GM10847 (cell line): ENCODE measurements around the gene SORL1-AS1.

Experiments
- POLR2A ChIP-seq: IDR thresholded peaks from 2 replicates; pipeline ENCODE4 v1.6.1; 2011; ENCODE audit not compliant: insufficient read length; ENCODE audit errors: extremely low read depth

SORL1-AS1 gene

DNA sequence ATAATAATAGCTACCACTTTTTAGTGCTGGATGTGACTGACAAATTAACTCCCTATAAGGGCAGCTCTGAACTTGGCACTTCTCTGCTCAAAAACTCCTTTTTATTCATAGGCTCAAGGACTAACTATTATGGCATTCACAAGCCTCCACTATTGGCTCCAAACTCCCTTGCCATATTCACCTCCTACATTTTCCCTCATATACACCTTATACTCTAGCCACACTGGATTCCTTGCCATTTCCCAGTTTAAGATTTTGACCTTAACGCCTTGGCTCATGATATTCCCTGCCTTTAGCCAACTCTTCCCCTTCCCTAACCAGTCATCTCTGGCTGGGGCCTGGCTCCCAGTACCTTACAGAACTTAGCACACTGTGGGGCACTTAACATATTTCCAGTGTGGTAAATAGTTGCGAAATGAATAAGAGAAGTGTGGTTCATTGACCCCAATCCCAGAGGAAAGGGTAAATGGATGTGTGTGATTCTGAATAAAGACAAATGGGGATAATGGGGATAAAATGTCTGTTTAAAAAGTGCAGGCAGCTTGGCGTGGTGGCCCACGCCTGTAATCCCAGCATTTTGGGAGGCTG is 40.7 kb downstream of the SORL1-AS1 start:
- no peak for TF ChIP-seq POLR2A

DNA sequence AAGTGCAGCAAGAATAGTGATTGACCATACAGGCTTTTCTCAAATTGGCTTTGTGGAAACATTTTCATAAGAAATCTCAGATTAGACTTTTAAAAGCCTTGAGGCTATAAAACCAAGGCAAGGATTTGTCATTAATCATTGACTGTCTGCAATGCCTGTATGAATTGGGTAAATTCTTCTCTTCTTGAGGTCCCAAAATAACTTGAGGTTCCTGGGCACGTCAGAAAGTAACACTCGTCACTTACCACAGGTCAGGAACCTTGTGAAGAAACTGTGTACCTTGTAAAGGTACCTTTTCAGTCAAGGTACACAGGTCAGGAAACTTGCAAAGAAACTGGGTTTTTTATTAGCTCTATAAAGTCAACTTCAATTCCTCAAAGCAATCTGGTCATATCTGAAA is 43.9 kb downstream of the SORL1-AS1 start:
- no peak for TF ChIP-seq POLR2A

DNA sequence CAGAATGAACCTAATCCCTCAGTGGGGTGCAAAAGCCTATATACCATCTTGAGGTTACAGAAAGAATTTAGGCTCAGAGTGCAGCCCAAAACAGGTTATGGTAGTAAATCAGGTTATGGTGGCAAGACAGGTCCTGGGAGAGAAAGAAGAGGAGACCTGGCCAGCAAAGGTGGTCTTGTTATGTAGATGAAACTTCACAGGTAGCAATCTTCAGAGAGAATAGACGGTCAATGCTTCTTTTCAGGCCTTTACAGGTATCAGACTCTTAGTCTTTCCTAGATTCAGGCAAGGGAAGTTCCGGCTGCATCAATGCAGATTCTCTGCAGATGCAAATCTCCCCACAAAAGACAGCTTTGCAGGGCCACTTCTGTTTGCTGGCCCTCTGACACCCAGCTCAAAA is 46.5 kb downstream of the SORL1-AS1 start:
- TF ChIP-seq POLR2A: no peak

DNA sequence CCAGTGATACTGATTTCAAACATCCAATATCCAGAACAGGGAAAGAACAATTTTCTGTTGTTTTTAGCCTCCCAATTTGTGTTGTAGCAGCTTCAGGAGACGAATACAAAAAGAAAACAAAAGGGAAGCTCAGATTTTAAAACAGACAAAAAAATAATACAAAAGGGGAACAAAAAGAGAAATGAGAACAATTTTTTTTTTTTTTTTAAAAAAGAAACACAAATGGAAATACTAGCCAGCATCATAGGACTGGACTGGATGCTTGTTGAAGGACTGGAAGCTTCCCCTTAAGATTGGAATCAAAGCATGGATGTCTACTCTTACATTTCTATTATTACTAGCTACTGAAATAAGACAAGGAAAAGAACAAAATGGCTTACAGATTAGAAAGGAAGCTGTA is 47.1 kb downstream of the SORL1-AS1 start:
- no peak for TF ChIP-seq POLR2A

DNA sequence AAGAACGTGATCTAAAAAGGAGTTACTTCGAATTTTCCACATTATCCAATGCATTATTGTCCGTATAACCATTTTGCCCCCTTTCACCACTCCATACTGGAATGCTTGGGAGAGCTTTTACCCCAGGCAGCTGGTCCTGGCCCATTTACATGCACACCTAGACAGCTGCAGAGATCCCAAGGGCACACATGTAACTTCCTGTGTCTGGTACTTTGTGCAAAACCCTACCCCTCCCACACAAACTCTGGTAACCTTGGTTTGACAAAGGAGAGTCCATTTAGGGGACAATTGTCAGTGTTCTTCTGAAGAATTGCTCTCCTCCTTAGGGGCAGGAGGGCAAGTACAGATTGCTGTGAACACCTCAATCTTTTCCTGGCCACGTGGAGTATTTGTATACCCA is 58.0 kb downstream of the SORL1-AS1 start:
- TF ChIP-seq POLR2A: no peak

DNA sequence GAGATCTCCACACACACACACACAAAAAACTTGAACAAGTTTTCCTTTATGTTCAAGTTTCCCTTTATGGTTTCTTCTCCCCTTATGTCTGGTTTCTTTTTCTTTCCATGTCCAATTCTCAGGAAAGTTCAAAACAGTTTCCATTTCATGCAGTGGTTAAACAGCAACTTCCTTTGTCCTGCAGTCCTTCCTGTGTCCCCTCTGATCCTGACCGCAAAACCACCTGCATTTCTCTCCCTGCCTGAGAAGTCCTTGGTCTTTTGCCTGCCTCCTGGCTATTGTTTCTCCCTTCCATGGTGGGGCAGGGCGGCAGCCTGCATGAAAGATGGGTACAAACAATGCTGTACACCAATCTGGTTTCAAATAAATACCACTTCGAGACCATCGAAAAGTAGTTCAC is 58.9 kb downstream of the SORL1-AS1 start:
- no peak for TF ChIP-seq POLR2A

DNA sequence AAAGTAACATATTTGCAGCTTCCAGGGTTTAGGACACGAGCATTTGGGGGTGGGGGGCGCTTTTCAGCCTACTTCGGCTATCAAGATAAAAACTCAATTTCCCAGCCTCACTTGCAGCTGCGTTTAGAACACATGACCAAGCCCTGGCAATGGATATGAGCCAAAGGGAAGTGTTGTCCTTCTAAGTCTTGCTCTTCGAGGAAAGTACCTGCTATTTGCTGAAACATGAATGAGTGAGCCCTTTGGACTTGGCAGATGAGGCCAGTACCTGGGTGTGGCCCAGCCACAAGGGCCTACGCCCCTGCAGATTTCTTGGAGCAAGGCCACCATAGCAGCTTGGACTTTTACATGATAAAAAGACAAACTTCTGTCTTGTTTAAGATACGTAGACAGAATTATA is 60.9 kb downstream of the SORL1-AS1 start:
- no peak for TF ChIP-seq POLR2A

DNA sequence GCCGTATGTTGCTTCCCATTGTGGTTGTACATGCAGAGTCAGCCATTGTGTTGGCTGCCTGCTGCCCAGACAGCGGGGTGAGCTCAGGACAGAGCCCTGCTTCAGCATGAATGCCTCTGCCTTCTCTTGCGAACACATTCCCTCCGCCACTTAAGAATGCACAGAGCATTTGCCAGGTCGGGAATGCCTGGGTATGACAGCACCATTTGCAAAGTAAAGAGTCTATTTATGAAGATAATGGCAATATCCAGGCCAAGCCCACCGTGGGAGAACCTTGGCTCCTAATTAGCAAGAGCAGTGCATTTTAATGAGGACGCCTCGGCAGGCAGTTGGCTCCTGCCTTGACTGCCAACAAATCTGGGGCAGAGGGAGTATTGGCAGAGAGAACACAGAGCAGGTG is 63.1 kb downstream of the SORL1-AS1 start:
- TF ChIP-seq POLR2A: no peak
